Tibial nerve (tissue), 4 donors: Measurements from ENCODE around the gene BEST2.

Source experiments
- CTCF ChIP-seq, 5 experiments: fragments of 200-600 bp in 3 of 5; fragments of 450-650 bp in 2 of 5; sonication (generic) in 3 of 5; IDR thresholded peaks; one replicate each; pipeline ENCODE4 v1.5.1; 2016 to 2019; ENCODE audit warnings: antibody characterized with exemption in 5 of 5, mild to moderate bottlenecking in 3 of 5, moderate library complexity in 2 of 5
- EP300 ChIP-seq, 2 donors: sonication (generic); formaldehyde crosslinking; IDR thresholded peaks; one replicate each; pipeline ENCODE4 v1.6.1; 2017; ENCODE audit warnings: antibody characterized with exemption in 2 of 2, mild to moderate bottlenecking in 1 of 2
- POLR2A ChIP-seq, 2 donors: fragments of 450-650 bp; IDR thresholded peaks; one replicate each; pipeline ENCODE4 v1.6.1; 2017; ENCODE audit warnings: antibody characterized with exemption in 2 of 2, mild to moderate bottlenecking in 2 of 2, moderate library complexity in 2 of 2

- TF ChIP-seq CTCF (IDR thresholded peaks at IDR 0.05) (no peak), EP300 (IDR thresholded peaks at IDR 0.05) (no peak), POLR2A (IDR thresholded peaks at IDR 0.05) (no peak)
Measured at GRCh38 chr19:12745166-12745897, 6.3 kb upstream of the BEST2 start.
